Endothelial cell of umbilical vein (primary cell): ENCODE data around the gene UQCR10. TPM values are rescaled to one million over a fixed set of nuclear protein-coding genes. Genes with fewer than 3 reads are reported as not detected.

Source experiments
- BruUV-seq: library from RNA; stranded (reverse); fragments of 400-500 nt; replicated peaks from 2 replicates; lab custom pipeline; 2021; lab: Mats Ljungman, UMichigan
- CTCF ChIA-PET: fragments of 300-600, 350-600 bp; sonication (Branson Sonifier 250); formaldehyde crosslinking; loops from one replicate; lab custom pipeline; 2021; ENCODE audit warnings: antibody characterized with exemption, inconsistent platforms; lab: Charles Lee
- POLR2A ChIA-PET: fragments of 300-600, 350-600 bp; sonication (Branson Sonifier 250); formaldehyde crosslinking; loops from one replicate; lab custom pipeline; 2021; ENCODE audit warnings: antibody characterized with exemption, inconsistent platforms; lab: Charles Lee
- DNase-seq: peaks from one replicate; pipeline ENCODE4 v3.0.0-alpha.2; 2011; ENCODE audit warnings: low read depth, low spot score
- FAIRE-seq: peaks from 2 replicates; lab custom pipeline; 2011; peaks lifted over from hg19 to GRCh38; lab: Jason Lieb, UNC
- H2AFZ ChIP-seq: 2 replicates; pipeline ENCODE4 v1.6.0; 2012; ENCODE audit warnings: low read depth, low read length, control low read depth, inconsistent platforms
- H3K27ac ChIP-seq: 2 replicates; pipeline ENCODE4 v1.5.1; 2011; ENCODE audit warnings: low read depth, mild to moderate bottlenecking, control low read depth, low read length, moderate library complexity; ENCODE audit not compliant: insufficient read depth
- H3K27me3 ChIP-seq, 2 experiments: 2 replicates each; pipeline versions ENCODE4 v1.6.0 to v1.6.1; 2011; ENCODE audit warnings: low read length in 2 of 2, mixed read lengths in 1 of 2; ENCODE audit not compliant: control insufficient read depth in 2 of 2, insufficient read depth in 2 of 2
- H3K36me3 ChIP-seq, 2 experiments: 2 replicates in 1 of 2; 3 replicates in 1 of 2; pipeline ENCODE4 v1.5.1; 2011; ENCODE audit warnings: low read length in 2 of 2, mild to moderate bottlenecking in 1 of 2, moderate library complexity in 1 of 2; ENCODE audit not compliant: control insufficient read depth in 2 of 2, insufficient read depth in 2 of 2; ENCODE audit errors: extremely low read depth in 1 of 2
- H3K4me1 ChIP-seq: 3 replicates; pipeline ENCODE4 v1.5.1; 2011; ENCODE audit warnings: mild to moderate bottlenecking, low read length; ENCODE audit not compliant: control insufficient read depth, insufficient read depth; ENCODE audit errors: extremely low read depth
- H3K4me2 ChIP-seq: 2 replicates; pipeline ENCODE4 v1.6.1; 2011; ENCODE audit warnings: low read length, control low read depth, mixed read lengths; ENCODE audit not compliant: insufficient read depth
- H3K4me3 ChIP-seq, 3 experiments: fragments of 200-600 bp in 1 of 3; sonication (generic), shearing (Covaris generic) in 1 of 3; replicated peaks in 1 of 3; 2 replicates each; pipeline ENCODE4 v1.5.1; 2011 to 2016; ENCODE audit warnings: control low read depth in 3 of 3, low read length in 3 of 3, mild to moderate bottlenecking in 2 of 3, inconsistent platforms in 1 of 3, low read depth in 1 of 3, moderate library complexity in 1 of 3; ENCODE audit not compliant: insufficient read depth in 1 of 3
- H3K79me2 ChIP-seq: 2 replicates; pipeline ENCODE4 v1.6.0; 2012; ENCODE audit warnings: low read length, inconsistent platforms; ENCODE audit not compliant: control insufficient read depth, insufficient read depth
- H3K9ac ChIP-seq: replicated peaks from 2 replicates; pipeline ENCODE3; 2011; ENCODE audit warnings: low read length, control low read depth; ENCODE audit not compliant: insufficient read depth; ENCODE audit errors: extremely low read depth
- H3K9me1 ChIP-seq: replicated peaks from 3 replicates; pipeline ENCODE4 v1.6.0; 2011; ENCODE audit warnings: mild to moderate bottlenecking, low read length; ENCODE audit not compliant: control insufficient read depth, insufficient read depth; ENCODE audit errors: extremely low read depth
- H3K9me3 ChIP-seq: replicated peaks from 2 replicates; pipeline ENCODE4 v1.5.1; 2012; ENCODE audit warnings: low read length, inconsistent platforms; ENCODE audit not compliant: control insufficient read depth, insufficient read depth
- H4K20me1 ChIP-seq: replicated peaks from 2 replicates; pipeline ENCODE3; 2011; ENCODE audit warnings: mild to moderate bottlenecking, low read length; ENCODE audit not compliant: control insufficient read depth, insufficient read depth; ENCODE audit errors: extremely low read depth
- FOS ChIP-seq: IDR thresholded peaks from 2 replicates; pipeline ENCODE4 v1.6.1; 2011; ENCODE audit warnings: mild to moderate bottlenecking, low read length, moderate library complexity, borderline replicate concordance; ENCODE audit not compliant: insufficient read depth
- JUN ChIP-seq: IDR thresholded peaks from 2 replicates; pipeline ENCODE4 v1.6.1; 2011; ENCODE audit warnings: borderline replicate concordance, low read depth; ENCODE audit not compliant: insufficient read length, insufficient read depth
- MAX ChIP-seq: IDR thresholded peaks from 2 replicates; pipeline ENCODE4 v1.6.1; 2011; ENCODE audit not compliant: insufficient read depth, insufficient read length
- POLR2A ChIP-seq: IDR thresholded peaks from 2 replicates; pipeline ENCODE4 v1.6.1; 2012; ENCODE audit warnings: low read depth, mild to moderate bottlenecking, control low read depth, low read length
- POLR2AphosphoS5 ChIP-seq: IDR thresholded peaks from 2 replicates; pipeline ENCODE4 v1.6.1; 2012; ENCODE audit warnings: low read depth, mild to moderate bottlenecking, control low read depth, low read length, moderate library complexity; ENCODE audit not compliant: insufficient read depth
- dilution Hi-C: fragments of 300-500 bp; cut with MboI; formaldehyde crosslinking; loops from one replicate; pipeline ENCODE4 v1.15.0; 2019; ENCODE audit warnings: low sequenced_read_pairs; ENCODE audit not compliant: extremely low pct_ligation_motif_present
- intact Hi-C: fragments of 100-400 bp; cut with micrococcal nuclease; formaldehyde crosslinking; loops from one replicate; pipeline ENCODE4 v1.10.0; 2022
- polyA plus RNA-seq, 4 experiments: library from polyadenylated mRNA; depleted of rRNA in 3 of 4; stranded (reverse) in 3 of 4; unstranded in 1 of 4; fragments of >200 nt; gene quantifications; 2 replicates each; pipeline versions ENCODE4 v1.2.1 to v1.2.3, GENCODE V29; 2011 to 2012; ENCODE audit warnings: missing spikeins in 1 of 4
- total RNA-seq: library from RNA; stranded (reverse); gene quantifications from 2 replicates; pipeline ENCODE4 v1.2.3, GENCODE V29; 2021

The UQCR10 gene
- total and polyA plus RNA-seq, 2 donors (not counting 3 experiments of a cell fraction or from before 2014, with no cell fraction given), result 96.6 to 196 TPM

GRCh38 chr22:29780748-29781676 is 13.8 kb downstream of the UQCR10 start:
- BruUV-seq, result no TSS peak
- H3K4me3 ChIP-seq, result no peak overlapping the region
- CTCF ChIA-PET, result interaction anchor here (0.7 to 1.9 kb wide), 4 partner anchors 18 to 224 kb away, joined by 3 to 9 read pairs (median 4); no protein-coding TSS in a partner anchor
- no peak for DNase-seq
- no peak overlapping the region for H3K27ac ChIP-seq
- H3K79me2 ChIP-seq, result no peaks in the 10 kb centered on the region
- no peaks in the 10 kb centered on the region for H3K27me3 ChIP-seq
- peak; percentile 57 for FAIRE-seq
- H3K36me3 ChIP-seq, result no peaks in the 10 kb centered on the region
- H4K20me1 ChIP-seq, result no peaks in the 10 kb centered on the region
- dilution Hi-C loops (no loop called here), intact Hi-C loops (no loop called here)
- POLR2A ChIA-PET, result interaction anchor here (0.5 kb wide), 1 partner anchor 1448 kb away, joined by 4 read pairs; no protein-coding TSS in a partner anchor
- no peaks in the 10 kb centered on the region for H3K9me1 ChIP-seq
- no peak overlapping the region for H3K4me2 ChIP-seq
- no peaks in the 10 kb centered on the region for H3K9me3 ChIP-seq
- TF ChIP-seq FOS (no peak), JUN (no peak), POLR2AphosphoS5 (no peak), MAX (no peak), POLR2A (no peak)
- H2AFZ ChIP-seq, result peak overlapping the region; percentile 56
- H3K4me1 ChIP-seq, result peaks cover 14% of the 10 kb centered on the region
- no peak overlapping the region for H3K9ac ChIP-seq
